Kidney (tissue), 14 donors: Measurements from ENCODE around the gene PARK7. TPM values are rescaled to one million over a fixed set of nuclear protein-coding genes. Genes with fewer than 3 reads are reported as not detected.
A peak's percentile ranks its signal among the peaks of the same experiment; 100 is the strongest.

Experiments used
- DNase-seq, 5 donors: peaks; one replicate each; pipeline ENCODE4 v3.0.0-alpha.2; 2013 to 2020
- FAIRE-seq: peaks from 2 replicates; lab custom pipeline; 2012; peaks lifted over from hg19 to GRCh38; lab: Jason Lieb, UNC
- H3K27ac ChIP-seq, 2 donors: one replicate each; pipeline ENCODE4 v1.7.0; 2013; ENCODE audit warnings: low read depth in 2 of 2, low read length in 2 of 2, inconsistent platforms in 1 of 2
- H3K27me3 ChIP-seq: one replicate; pipeline ENCODE4 v1.7.1; 2013; ENCODE audit warnings: low read length, inconsistent platforms; ENCODE audit not compliant: control insufficient read depth, insufficient read depth
- H3K36me3 ChIP-seq, 3 donors: one replicate each; pipeline versions ENCODE4 v1.7.0 to v1.7.1; 2013; ENCODE audit warnings: low read length in 3 of 3, control low read depth in 1 of 3, inconsistent platforms in 1 of 3; ENCODE audit not compliant: insufficient read depth in 3 of 3, control insufficient read depth in 2 of 3
- H3K4me1 ChIP-seq, 3 donors: one replicate each; pipeline versions ENCODE4 v1.7.0 to v1.7.1; 2013; ENCODE audit warnings: low read length in 3 of 3, inconsistent platforms in 1 of 3, low read depth in 1 of 3; ENCODE audit not compliant: control insufficient read depth in 2 of 3, insufficient read depth in 2 of 3
- H3K4me3 ChIP-seq, 3 donors: one replicate each; pipeline versions ENCODE4 v1.7.0 to v1.8.1; 2013; ENCODE audit warnings: low read length in 3 of 3, control low read depth in 1 of 3, inconsistent platforms in 1 of 3
- H3K9ac ChIP-seq, 3 donors: one replicate each; pipeline versions ENCODE4 v1.7.0 to v1.7.1; 2013; ENCODE audit warnings: low read length in 3 of 3, control low read depth in 1 of 3, inconsistent platforms in 1 of 3
- H3K9me3 ChIP-seq, 3 donors: one replicate each; pipeline versions ENCODE4 v1.7.0 to v1.7.1; 2013; ENCODE audit warnings: low read length in 3 of 3, control low read depth in 1 of 3, inconsistent platforms in 1 of 3; ENCODE audit not compliant: control insufficient read depth in 2 of 3, insufficient read depth in 1 of 3
- CTCF ChIP-seq: IDR thresholded peaks from 3 replicates; pipeline ENCODE4 v1.5.1; 2012; ENCODE audit warnings: mild to moderate bottlenecking, moderate library complexity, borderline replicate concordance; ENCODE audit not compliant: insufficient read depth; ENCODE audit errors: extremely low read depth
- intact Hi-C: fragments of 100-400 bp; cut with DNase I; formaldehyde crosslinking; loops from one replicate; pipeline ENCODE4 v1.11.1; 2022
- polyA plus RNA-seq: library from polyadenylated mRNA; stranded (reverse); fragments of 350-450 nt; fragmentation: Illumina TruSeq; extraction: RNeasy Lipid Tissue Mini Kit (QIAGEN cat#74804); gene quantifications from one replicate; pipeline ENCODE4 v1.2.3, GENCODE V29; 2014; ENCODE audit warnings: low read depth, low replicate concordance; ENCODE audit not compliant: insufficient read depth
- total RNA-seq: library from RNA; stranded (reverse); fragmentation: NEBNext Ultra II Directional; extraction: Animal tissue kit (Norgen Biotek cat#: 25700); gene quantifications from one replicate; pipeline ENCODE4 v1.2.1, GENCODE V29; 2021
- donor health status: control.
- donor health status: control.
- donor health status: control.
- donor health status: control.
- donor health status: control.
- donor health status: DM: yes; HTN: yes; CAD: no.
- donor health status: Normal renal cell carcinoma (clear cell type).

PARK7 gene
- total and polyA plus RNA-seq, 2 donors from 2014 or later: 239 to 481 TPM

GRCh38 chr1:8017495-8018197, 56.1 kb downstream of the PARK7 start:
- no peaks in the 10 kb centered on the region for H3K27me3 ChIP-seq
- no peak overlapping the region for H3K27ac ChIP-seq
- intact Hi-C loops: no loop called here
- H3K9ac ChIP-seq: peak overlapping the region in 1 of 3 donors; percentile 31
- DNase-seq (peak in 2 of 5 donors; percentile 26 to 44), FAIRE-seq (peak; percentile 15)
- H3K4me1 ChIP-seq: peaks cover 0 to 43% (median 19%) of the 10 kb centered on the region in 3 donors
- H3K9me3 ChIP-seq: no peaks in the 10 kb centered on the region
- H3K4me3 ChIP-seq: no peak overlapping the region
- no peak for TF ChIP-seq CTCF
- peaks cover 0 to 41% (median 22%) of the 10 kb centered on the region in 3 donors for H3K36me3 ChIP-seq

DNA sequence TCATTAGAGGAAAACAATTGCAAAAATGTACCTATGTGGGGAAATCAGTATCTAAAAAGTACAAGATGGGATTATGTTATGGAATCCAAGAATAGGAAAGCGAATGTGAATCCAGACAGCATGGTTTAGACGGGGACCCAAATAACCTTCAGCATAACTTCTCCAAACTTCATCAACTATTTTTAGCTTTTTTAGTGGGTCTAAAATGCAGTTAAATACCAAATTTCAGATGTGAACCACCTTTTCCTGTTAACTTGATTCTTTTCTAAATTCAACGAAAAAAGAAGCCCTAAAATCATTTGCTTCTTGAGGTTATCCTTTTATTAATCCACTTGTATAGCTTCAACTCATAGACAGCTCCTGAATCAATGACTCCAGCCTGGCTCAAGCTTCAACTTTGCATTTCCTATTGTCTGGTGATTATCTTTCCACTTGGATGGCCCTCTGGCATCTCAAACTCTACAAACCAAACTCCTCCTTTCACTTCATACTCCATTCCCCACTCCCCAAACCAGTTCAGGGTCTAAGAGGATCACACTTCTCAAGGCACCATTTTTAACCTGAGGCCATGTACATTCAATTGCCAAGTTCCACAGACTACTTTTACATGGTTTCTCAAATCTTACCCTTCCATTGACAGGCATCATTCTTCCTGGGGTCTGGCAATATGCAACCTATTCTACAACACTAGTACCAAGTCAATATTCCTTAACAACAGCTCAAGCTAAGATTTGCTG, 57.1 kb downstream of the PARK7 start:
- FAIRE-seq: no peak
- intact Hi-C loops: no loop called here
- peak overlapping the region in 1 of 2 donors; percentile 13 for H3K27ac ChIP-seq
- peak in 2 of 5 donors; percentile 51 to 65 for DNase-seq
- H3K9me3 ChIP-seq: no peaks in the 10 kb centered on the region
- no peaks in the 10 kb centered on the region for H3K27me3 ChIP-seq
- H3K4me1 ChIP-seq: peaks cover 0 to 43% (median 19%) of the 10 kb centered on the region in 3 donors
- no peak overlapping the region for H3K9ac ChIP-seq
- no peak for TF ChIP-seq CTCF
- H3K4me3 ChIP-seq: peak overlapping the region in 2 of 3 donors; percentile 9 to 23
- H3K36me3 ChIP-seq: peaks cover 0 to 31% (median 17%) of the 10 kb centered on the region in 3 donors

DNA sequence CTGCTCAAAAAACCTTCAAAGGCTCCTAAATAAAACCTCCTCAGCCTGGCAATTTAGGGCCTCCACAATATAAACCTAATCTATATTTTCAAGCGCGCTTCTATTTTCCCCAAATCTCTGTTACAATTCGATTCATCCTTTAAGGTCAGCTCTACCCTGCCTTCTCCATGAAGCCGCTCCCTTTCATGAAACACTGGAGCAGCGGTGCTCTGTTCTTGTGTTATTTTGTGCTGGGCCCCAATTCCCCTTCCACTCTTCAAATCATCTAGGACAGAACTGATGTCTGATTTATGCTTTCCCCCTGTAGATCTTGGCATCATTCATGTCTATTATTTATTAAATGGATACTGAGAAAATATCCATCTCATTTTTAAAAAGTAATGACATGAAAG, 57.7 kb downstream of the PARK7 start:
- no peak for TF ChIP-seq CTCF
- peak overlapping the region in 1 of 3 donors; percentile 23 for H3K4me3 ChIP-seq
- no peak for FAIRE-seq
- intact Hi-C loops: no loop called here
- H3K27me3 ChIP-seq: no peaks in the 10 kb centered on the region
- peaks cover 0 to 25% (median 14%) of the 10 kb centered on the region in 3 donors for H3K36me3 ChIP-seq
- peaks cover 0 to 43% (median 19%) of the 10 kb centered on the region in 3 donors for H3K4me1 ChIP-seq
- H3K27ac ChIP-seq: no peak overlapping the region
- H3K9ac ChIP-seq: no peak overlapping the region
- no peak for DNase-seq
- H3K9me3 ChIP-seq: no peaks in the 10 kb centered on the region
